ENCODE data around the gene RGL3.
"Not testable (repeated sequence)": the region's sequence is repeated elsewhere in the genome, so short reads cannot be mapped to it uniquely, and the experiment has no call there.

Gene RGL3

GRCh38 chr19:11359421-11359820 lies 59.7 kb downstream of the RGL3 start:
- H3K4me3 ChIP-seq (replicated peaks; ENCODE audit: low read depth, low read length): no peak overlapping the region
- no peak for DNase-seq (ENCODE audit: extremely low read depth, low read depth)
- no peak for TF ChIP-seq CTCF (IDR thresholded peaks at IDR 0.05; ENCODE audit: low read depth, low read length, missing control alignments)

DNA sequence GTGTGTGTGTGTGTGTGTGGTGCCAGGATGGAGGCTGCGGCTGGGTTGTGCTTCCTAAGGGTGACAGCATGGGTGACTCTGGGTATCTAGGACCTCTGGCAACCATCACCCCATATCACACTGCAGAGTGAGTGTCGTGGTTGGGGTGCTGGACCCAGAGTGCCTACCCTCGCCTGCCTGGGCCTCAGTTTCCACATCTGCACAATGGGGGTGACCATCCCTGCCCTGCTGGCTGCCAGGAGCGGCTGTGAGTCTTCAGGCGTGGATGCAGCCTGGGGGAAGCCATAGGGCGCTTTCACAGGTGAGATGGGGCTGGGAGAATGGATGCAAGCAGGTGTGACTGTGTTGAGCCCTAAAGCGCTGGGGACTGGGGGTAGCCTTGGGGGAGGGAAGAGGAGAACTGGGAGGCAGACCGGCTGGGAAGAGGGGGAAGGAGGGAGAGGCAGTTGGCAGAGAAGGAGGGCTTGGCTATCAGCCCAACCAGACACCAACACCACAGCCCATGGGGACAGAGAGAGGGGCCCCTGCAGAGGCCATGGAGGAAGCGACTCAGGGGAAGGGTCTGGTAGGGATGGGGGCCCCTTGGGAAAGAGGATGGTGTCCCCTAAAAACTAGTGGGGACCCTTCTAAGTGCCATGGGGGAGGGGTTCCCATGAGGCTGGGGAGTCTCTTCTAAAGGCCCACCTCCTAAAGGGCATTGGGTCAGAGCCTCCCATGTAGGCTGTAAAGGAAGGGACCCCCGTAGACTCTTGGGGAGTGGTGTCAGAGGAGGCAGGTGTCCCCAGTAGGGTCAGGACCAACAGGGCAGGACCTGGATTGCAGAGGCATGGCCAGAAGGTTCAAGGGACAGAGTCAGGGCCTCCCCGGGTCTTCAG lies 62.2 kb downstream of the RGL3 start:
- TF ChIP-seq CTCF (IDR thresholded peaks at IDR 0.05; ENCODE audit: low read depth, low read length, missing control alignments): no peak
- no peak for DNase-seq (ENCODE audit: extremely low read depth, low read depth)
- H3K4me3 ChIP-seq (replicated peaks; ENCODE audit: low read depth, low read length): no peak overlapping the region

DNA sequence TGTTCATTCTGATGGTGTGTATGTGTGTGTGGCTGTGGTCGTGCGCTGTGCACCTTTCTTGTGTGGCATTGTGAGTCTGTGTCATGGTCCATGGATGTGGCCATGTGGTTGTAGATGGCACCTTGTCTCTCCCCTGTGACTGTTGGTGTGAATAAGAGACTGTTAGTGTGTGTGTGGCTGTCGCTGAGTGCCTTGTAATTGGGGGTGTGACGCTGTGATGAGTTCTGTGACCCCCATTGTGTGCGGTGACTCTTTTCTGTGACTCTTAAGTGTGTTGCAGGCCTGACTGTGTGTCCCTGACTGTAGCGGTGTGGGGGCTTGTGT lies 63.1 kb downstream of the RGL3 start:
- DNase-seq (ENCODE audit: extremely low read depth, low read depth): no peak
- peak overlapping the region; percentile 48 for H3K4me3 ChIP-seq (replicated peaks; ENCODE audit: low read depth, low read length)
- TF ChIP-seq CTCF (IDR thresholded peaks at IDR 0.05; ENCODE audit: low read depth, low read length, missing control alignments): no peak

- no peak for DNase-seq (ENCODE audit: extremely low read depth, low read depth)
- no peak for TF ChIP-seq CTCF (IDR thresholded peaks at IDR 0.05; ENCODE audit: low read depth, low read length, missing control alignments)
- peak within 1 kb of the TSS; percentile 48 for H3K4me3 ChIP-seq (replicated peaks; ENCODE audit: low read depth, low read length)
Measured at GRCh38 chr19:11355160-11356073, 63.7 kb downstream of the RGL3 start, which contains the start of gene PLPPR2. Gene PLPPR2, plus strand, starts transcription at chr19:11355432. Its CDS starts 2,242 bp downstream, at chr19:11357674.

DNA sequence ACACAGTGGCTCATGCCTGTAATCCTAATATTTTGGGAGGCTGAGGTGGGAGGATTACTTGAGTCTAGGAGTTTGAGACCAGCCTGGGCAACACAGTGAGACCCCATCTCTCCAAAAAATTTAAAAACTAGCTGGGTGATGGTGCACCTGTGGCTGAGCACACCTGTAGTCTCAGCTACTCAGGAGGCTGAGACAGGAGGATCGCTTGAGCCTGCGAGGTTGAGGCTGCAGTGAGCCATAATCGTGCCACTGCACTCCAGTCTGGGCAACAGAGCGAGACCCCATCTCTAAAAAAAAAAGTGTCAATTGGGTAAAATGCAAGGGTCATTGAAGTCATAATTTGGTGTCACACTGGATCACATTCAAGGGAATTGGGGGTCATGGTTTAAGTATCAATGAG lies 65.0 kb downstream of the RGL3 start:
- DNase-seq (ENCODE audit: extremely low read depth, low read depth); H3K4me3 ChIP-seq (replicated peaks; ENCODE audit: low read depth, low read length): not testable (repeated sequence)

DNA sequence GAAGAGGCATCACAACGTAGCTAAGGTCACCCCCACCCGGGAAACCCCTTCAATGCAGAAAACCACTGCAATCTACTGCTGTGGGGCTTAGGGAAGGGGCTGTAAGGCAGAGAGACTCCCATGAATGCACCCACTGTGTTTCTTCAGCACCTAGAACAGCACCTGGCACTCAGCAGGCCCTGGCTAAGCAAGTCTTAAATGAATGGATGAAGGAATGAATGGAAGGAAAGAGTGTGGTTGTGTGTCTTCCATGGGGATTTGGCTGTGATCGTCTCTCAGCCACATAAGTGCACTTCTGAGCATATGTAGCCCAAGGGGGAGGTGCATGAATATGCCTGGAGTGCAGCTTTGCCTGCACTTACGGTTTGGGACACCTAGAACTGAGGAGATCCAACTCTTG lies 69.9 kb downstream of the RGL3 start:
- DNase-seq (ENCODE audit: extremely low read depth, low read depth): no peak
- no peak overlapping the region for H3K4me3 ChIP-seq (replicated peaks; ENCODE audit: low read depth, low read length)
- no peak for TF ChIP-seq CTCF (IDR thresholded peaks at IDR 0.05; ENCODE audit: low read depth, low read length, missing control alignments)

GRCh38 chr19:11347546-11348039 lies 71.5 kb downstream of the RGL3 start:
- no peak for DNase-seq (ENCODE audit: extremely low read depth, low read depth)
- no peak overlapping the region for H3K4me3 ChIP-seq (replicated peaks; ENCODE audit: low read depth, low read length)
- TF ChIP-seq CTCF (IDR thresholded peaks at IDR 0.05; ENCODE audit: low read depth, low read length, missing control alignments): no peak

Measured in HFF-Myc (cell line).